Upper lobe of right lung (tissue), 1 donor: Measurements from ENCODE around the gene INSC. TPM values are rescaled to one million over a fixed set of nuclear protein-coding genes. Genes with fewer than 3 reads are reported as not detected.

Experiments used
- ATAC-seq: fragments of 200-7000 bp; cut with Tn5 transposase; one replicate; pipeline ENCODE4 v1.9.1; 2020; ENCODE audit warnings: mild to moderate bottlenecking, moderate library complexity
- DNase-seq: peaks from one replicate; pipeline ENCODE4 v3.0.0-alpha.2; 2020
- H3K27ac ChIP-seq: fragments of 200-600 bp; one replicate; pipeline ENCODE4 v1.8.0; 2022
- H3K27me3 ChIP-seq: fragments of 200-600 bp; one replicate; pipeline ENCODE4 v1.8.0; 2022; ENCODE audit warnings: mild to moderate bottlenecking
- H3K36me3 ChIP-seq: fragments of 200-600 bp; one replicate; pipeline ENCODE4 v1.8.0; 2022
- H3K4me1 ChIP-seq: fragments of 200-600 bp; one replicate; pipeline ENCODE4 v1.8.0; 2022
- H3K4me3 ChIP-seq: fragments of 200-600 bp; one replicate; pipeline ENCODE4 v1.8.0; 2022; ENCODE audit warnings: mild to moderate bottlenecking
- H3K9me3 ChIP-seq: fragments of 200-600 bp; one replicate; pipeline ENCODE4 v1.8.0; 2022
- intact Hi-C: fragments of 100-400 bp; cut with DNase I; formaldehyde crosslinking; loops from one replicate; pipeline ENCODE4 v1.11.0; 2022
- total RNA-seq: library from RNA; stranded (reverse); fragmentation: NEBNext Ultra II Directional; extraction: Animal tissue kit (Norgen Biotek cat#: 25700); gene quantifications from one replicate; pipeline ENCODE4 v1.2.1, GENCODE V29; 2021
- TF ChIP-seq, protein P1 (sequence below): fragments of 200-600 bp; IDR thresholded peaks from one replicate; pipeline ENCODE4 v1.8.0; 2022; ENCODE audit warnings: antibody characterized with exemption
- donor health status: DM: no; HTN: yes; CAD: no; lungs with severe emphysema.

INSC gene
- total RNA-seq, 1 donor from 2014 or later: 0.96 TPM

DNA sequence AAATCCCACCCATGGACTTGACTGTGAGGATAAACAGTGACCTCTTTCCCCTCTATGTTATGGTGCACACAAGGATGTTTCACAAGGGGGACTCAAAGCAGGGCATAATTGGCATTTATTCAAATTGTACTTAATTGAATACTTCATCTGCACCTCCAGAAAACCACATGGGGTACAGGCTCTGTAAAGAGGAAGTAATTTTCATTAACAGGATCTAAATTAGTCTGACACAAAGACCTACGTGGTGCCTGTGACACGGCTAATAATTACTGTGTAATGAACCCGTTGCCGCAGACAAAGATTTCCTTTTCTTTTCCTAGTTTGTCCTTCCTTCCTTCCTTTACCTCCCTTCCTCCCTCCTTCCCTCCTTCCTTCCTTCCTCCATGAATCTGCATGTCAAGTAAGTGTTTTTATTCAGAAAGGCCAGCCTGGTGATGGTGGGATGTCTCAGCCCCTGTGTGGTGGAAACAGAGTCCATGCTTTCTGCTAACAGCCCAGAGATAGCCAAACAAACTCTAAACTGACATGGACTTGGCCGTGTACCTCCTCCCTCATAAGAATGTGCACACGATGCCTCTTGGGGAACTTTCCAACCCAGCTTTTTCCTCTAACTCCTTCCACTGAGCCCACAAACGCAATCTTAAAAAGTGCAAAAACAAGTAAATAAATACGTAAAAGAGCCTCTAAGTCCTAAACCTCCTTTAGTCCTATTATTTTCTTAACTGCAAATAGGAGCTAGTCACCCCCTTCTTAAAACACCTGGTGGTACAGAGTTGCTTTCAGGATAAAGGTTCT lies 118.8 kb downstream of the INSC start:
- ATAC-seq: no peak
- no peaks in the 10 kb centered on the region for H3K4me1 ChIP-seq

DNA sequence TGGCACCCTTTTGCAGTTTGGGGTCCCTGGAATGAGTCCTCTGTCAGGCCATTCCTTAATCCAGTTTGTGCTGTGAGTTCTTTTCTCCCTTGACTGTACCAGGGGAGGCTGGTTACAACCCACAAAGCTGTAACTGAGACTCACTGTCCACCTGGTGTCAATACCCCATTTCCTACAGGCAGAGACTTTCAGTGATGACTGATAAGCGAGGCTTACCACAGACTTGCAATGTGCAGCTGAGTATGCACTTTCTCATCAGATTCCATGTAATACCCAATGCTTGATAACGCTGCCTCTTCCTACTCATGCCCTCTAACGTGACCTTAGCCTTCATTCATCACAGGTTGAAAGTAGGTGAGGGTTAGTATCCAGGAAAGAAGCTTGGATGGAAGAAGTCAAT lies 120.1 kb downstream of the INSC start:
- Histone ChIP-seq H3K27ac (no peak overlapping the region), H3K4me3 (no peak overlapping the region), H3K4me1 (no peaks in the 10 kb centered on the region), H3K9me3 (no peaks in the 10 kb centered on the region), H3K36me3 (no peaks in the 10 kb centered on the region), H3K27me3 (no peaks in the 10 kb centered on the region)
- ATAC-seq (no peak), DNase-seq (no peak)
- intact Hi-C loops: no loop called here
- TF ChIP-seq, protein P1, sequence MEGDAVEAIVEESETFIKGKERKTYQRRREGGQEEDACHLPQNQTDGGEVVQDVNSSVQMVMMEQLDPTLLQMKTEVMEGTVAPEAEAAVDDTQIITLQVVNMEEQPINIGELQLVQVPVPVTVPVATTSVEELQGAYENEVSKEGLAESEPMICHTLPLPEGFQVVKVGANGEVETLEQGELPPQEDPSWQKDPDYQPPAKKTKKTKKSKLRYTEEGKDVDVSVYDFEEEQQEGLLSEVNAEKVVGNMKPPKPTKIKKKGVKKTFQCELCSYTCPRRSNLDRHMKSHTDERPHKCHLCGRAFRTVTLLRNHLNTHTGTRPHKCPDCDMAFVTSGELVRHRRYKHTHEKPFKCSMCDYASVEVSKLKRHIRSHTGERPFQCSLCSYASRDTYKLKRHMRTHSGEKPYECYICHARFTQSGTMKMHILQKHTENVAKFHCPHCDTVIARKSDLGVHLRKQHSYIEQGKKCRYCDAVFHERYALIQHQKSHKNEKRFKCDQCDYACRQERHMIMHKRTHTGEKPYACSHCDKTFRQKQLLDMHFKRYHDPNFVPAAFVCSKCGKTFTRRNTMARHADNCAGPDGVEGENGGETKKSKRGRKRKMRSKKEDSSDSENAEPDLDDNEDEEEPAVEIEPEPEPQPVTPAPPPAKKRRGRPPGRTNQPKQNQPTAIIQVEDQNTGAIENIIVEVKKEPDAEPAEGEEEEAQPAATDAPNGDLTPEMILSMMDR: no peak

More for the DNA sequence above, 118.8 kb downstream of the INSC start:
- DNase-seq: no peak
- intact Hi-C loops: no loop called here
- Histone ChIP-seq H3K27ac (no peak overlapping the region), H3K27me3 (no peaks in the 10 kb centered on the region), H3K4me3 (no peak overlapping the region), H3K9me3 (no peaks in the 10 kb centered on the region), H3K36me3 (no peaks in the 10 kb centered on the region)
- TF ChIP-seq, protein P1: no peak

DNA sequence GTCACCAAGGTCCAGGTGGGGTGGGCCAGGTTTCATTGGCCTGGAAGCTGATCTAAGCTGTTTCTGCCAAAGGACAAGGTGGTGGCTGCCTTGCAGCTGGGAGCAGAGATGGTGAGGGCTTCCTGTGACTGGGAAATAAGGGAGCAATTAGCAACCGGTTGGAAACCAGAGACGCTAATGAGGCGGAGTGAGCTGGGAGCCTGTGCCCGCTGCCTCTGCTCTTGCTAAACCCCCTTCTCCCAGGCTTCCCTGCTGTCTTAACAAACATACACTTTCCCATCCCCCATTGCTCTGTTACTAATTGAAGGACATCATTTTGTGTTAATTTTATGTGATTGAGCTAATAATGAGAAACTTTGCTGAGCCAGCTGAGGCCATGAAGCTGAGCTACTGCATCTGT lies 121.8 kb downstream of the INSC start:
- Histone ChIP-seq H3K4me3 (no peak overlapping the region), H3K9me3 (no peaks in the 10 kb centered on the region), H3K36me3 (no peaks in the 10 kb centered on the region), H3K27ac (no peak overlapping the region), H3K4me1 (no peaks in the 10 kb centered on the region), H3K27me3 (no peaks in the 10 kb centered on the region)
- TF ChIP-seq, protein P1: no peak
- intact Hi-C loops: no loop called here
- ATAC-seq (no peak), DNase-seq (no peak)

DNA sequence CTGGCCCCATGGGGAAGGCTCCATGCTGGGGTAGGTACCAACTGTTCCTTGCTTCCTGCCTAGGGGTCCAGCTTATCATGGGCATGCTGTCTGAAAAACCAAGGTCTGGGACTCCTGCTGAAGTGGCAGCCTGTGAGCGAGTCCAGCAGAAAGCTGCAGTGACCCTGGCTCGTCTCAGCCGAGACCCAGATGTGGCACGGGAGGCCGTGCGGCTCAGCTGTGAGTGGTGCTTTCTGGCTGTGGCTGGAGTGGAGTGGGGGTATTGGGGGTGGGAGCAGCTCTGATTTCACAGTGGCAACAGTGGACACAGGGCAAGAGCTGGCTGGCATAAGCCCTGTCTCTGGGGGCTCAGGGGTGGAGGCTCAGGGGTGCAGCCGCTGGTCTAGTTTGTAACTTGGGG lies 124.1 kb downstream of the INSC start:
- TF ChIP-seq, protein P1: no peak
- Histone ChIP-seq H3K27ac (no peak overlapping the region), H3K27me3 (no peaks in the 10 kb centered on the region), H3K4me3 (no peak overlapping the region), H3K36me3 (no peaks in the 10 kb centered on the region), H3K4me1 (no peaks in the 10 kb centered on the region), H3K9me3 (no peaks in the 10 kb centered on the region)
- ATAC-seq (no peak), DNase-seq (no peak)
- intact Hi-C loops: no loop called here

DNA sequence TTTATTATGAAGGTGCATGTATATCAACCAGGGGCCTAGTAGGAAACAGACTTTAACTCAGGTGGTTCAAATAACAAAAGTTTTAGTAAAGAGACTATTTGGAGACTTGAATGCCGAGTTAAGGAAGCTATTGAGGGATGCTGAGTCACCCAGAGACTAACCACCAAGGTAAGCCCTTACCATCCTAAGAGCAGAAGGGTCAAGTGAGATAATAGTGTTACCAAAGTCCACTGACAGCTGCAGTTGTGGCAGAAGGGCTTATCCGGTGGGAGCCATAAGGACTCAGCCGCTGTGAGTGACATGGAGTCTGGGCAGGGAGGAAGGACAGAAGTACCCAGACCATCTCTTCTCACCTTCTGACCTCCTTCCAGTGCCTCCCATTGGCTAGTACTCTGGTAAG lies 134.0 kb downstream of the INSC start:
- intact Hi-C loops: no loop called here
- no peak for DNase-seq
- H3K27me3 ChIP-seq: no peaks in the 10 kb centered on the region
- no peaks in the 10 kb centered on the region for H3K9me3 ChIP-seq
- TF ChIP-seq, protein P1: no peak
- H3K4me3 ChIP-seq: no peak overlapping the region
- no peaks in the 10 kb centered on the region for H3K36me3 ChIP-seq
- no peak for ATAC-seq
- no peaks in the 10 kb centered on the region for H3K4me1 ChIP-seq
- H3K27ac ChIP-seq: no peak overlapping the region
